NCI-H510A treated with DMSO at 0.1 percent for 48 hours (cell line): ENCODE measurements around the gene ZFAND2B.
A peak's percentile ranks its signal among the peaks of the same experiment; 100 is the strongest.

Experiments used
- DNase-seq: peaks from one replicate; lab custom pipeline; 2025; lab: John Stamatoyannopoulos, UW

The ZFAND2B gene

GRCh38 chr2:219220652-219221402 is 14.2 kb downstream of the ZFAND2B start:
- DNase-seq, result no peak

- DNase-seq, result no peak
Measured at GRCh38 chr2:219221957-219222518, 15.5 kb downstream of the ZFAND2B start.

GRCh38 chr2:219223831-219224610 is 17.4 kb downstream of the ZFAND2B start:
- no peak for DNase-seq

- no peak for DNase-seq
Measured at GRCh38 chr2:219225350-219225749, 18.8 kb downstream of the ZFAND2B start.

- DNase-seq, result no peak
Measured at GRCh38 chr2:219228041-219228910, 21.7 kb downstream of the ZFAND2B start.

- DNase-seq, result no peak
Measured at GRCh38 chr2:219228911-219229304, 22.3 kb downstream of the ZFAND2B start.

- DNase-seq, result peak; percentile 99
Measured at GRCh38 chr2:219229305-219230058, 22.9 kb downstream of the ZFAND2B start, which contains the start of the genes ANKZF1 and ATG9A. Gene ANKZF1 (plus strand): TSS chr2:219229806. CDS start chr2:219230258, 452 bp downstream. Gene ATG9A (minus strand): TSS chr2:219229636. CDS start chr2:219228024, 1,612 bp downstream.

GRCh38 chr2:219230059-219230540 is 23.5 kb downstream of the ZFAND2B start:
- DNase-seq, result peak; percentile 17

GRCh38 chr2:219234331-219234730 is 27.7 kb downstream of the ZFAND2B start:
- DNase-seq, result no peak

GRCh38 chr2:219243291-219243761 is 36.7 kb downstream of the ZFAND2B start:
- DNase-seq, result no peak

- DNase-seq, result no peak
Measured at GRCh38 chr2:219244789-219245147, 38.2 kb downstream of the ZFAND2B start.

GRCh38 chr2:219245148-219245898 is 38.7 kb downstream of the ZFAND2B start, which contains the start of the genes GLB1L and STK16:
Gene GLB1L (minus strand): TSS chr2:219245444. CDS start chr2:219243573, 1,871 bp downstream.
Gene STK16 (plus strand): TSS chr2:219245479. CDS start chr2:219246000, 521 bp downstream.
- DNase-seq, result peak; percentile 84

- DNase-seq, result no peak
Measured at GRCh38 chr2:219245899-219246230, 39.3 kb downstream of the ZFAND2B start.

- DNase-seq, result no peak
Measured at GRCh38 chr2:219246559-219246958, 40.0 kb downstream of the ZFAND2B start.

GRCh38 chr2:219247678-219248642 is 41.4 kb downstream of the ZFAND2B start:
- no peak for DNase-seq

- DNase-seq, result no peak
Measured at GRCh38 chr2:219248845-219249202, 42.2 kb downstream of the ZFAND2B start.

- peak; percentile 90 for DNase-seq
Measured at GRCh38 chr2:219249203-219249980, 42.8 kb downstream of the ZFAND2B start.
